Tibial nerve (tissue), 3 donors: ENCODE measurements around the gene POLR2F.
"Not testable (repeated sequence)": the region's sequence is repeated elsewhere in the genome, so short reads cannot be mapped to it uniquely, and the experiment has no call there.

Experiments
- POLR2A ChIP-seq, 2 donors: fragments of 450-650 bp; IDR thresholded peaks; one replicate each; pipeline ENCODE4 v1.6.1; 2017; ENCODE audit warnings: antibody characterized with exemption in 2 of 2, mild to moderate bottlenecking in 2 of 2, moderate library complexity in 2 of 2
- TF ChIP-seq, protein P1 (sequence below), 5 experiments: fragments of 200-600 bp in 3 of 5; fragments of 450-650 bp in 2 of 5; sonication (generic) in 3 of 5; IDR thresholded peaks; one replicate each; pipeline ENCODE4 v1.5.1; 2016 to 2019; ENCODE audit warnings: antibody characterized with exemption in 5 of 5, mild to moderate bottlenecking in 3 of 5, moderate library complexity in 2 of 5

DNA sequence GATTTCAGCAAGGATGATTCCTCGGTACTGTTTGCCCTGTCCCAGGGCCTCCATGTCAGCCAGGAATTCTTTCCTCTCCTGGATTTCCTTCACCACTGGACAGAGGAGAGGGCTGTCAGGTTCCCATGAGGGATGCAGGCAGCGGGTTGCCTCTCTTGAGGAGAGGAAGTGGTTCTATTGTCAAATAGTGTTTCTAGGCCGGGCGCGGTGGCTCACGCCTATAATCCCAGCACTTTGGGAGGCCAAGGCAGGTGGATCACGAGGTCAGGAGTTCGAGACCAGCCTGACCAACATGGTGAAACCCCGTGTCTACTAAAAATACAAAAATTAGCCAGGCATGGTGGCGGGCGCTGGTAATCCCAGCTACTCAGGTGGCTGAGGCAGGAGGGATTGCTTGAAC lies 9.1 kb upstream of the POLR2F start:
- TF ChIP-seq, protein P1, sequence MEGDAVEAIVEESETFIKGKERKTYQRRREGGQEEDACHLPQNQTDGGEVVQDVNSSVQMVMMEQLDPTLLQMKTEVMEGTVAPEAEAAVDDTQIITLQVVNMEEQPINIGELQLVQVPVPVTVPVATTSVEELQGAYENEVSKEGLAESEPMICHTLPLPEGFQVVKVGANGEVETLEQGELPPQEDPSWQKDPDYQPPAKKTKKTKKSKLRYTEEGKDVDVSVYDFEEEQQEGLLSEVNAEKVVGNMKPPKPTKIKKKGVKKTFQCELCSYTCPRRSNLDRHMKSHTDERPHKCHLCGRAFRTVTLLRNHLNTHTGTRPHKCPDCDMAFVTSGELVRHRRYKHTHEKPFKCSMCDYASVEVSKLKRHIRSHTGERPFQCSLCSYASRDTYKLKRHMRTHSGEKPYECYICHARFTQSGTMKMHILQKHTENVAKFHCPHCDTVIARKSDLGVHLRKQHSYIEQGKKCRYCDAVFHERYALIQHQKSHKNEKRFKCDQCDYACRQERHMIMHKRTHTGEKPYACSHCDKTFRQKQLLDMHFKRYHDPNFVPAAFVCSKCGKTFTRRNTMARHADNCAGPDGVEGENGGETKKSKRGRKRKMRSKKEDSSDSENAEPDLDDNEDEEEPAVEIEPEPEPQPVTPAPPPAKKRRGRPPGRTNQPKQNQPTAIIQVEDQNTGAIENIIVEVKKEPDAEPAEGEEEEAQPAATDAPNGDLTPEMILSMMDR (IDR thresholded peaks at IDR 0.05), result not testable (repeated sequence)
- not testable (repeated sequence) for TF ChIP-seq POLR2A (IDR thresholded peaks at IDR 0.05)
